Measurements from ENCODE around the gene SPINT1. TPM values are rescaled to one million over a fixed set of nuclear protein-coding genes. Genes with fewer than 3 reads are reported as not detected.
A peak's percentile ranks its signal among the peaks of the same experiment; 100 is the strongest.

SPINT1 gene
- total and polyA plus RNA-seq, 2 experiments from 2014 or later = 5.3 to 9.5 TPM

- DNase-seq (ENCODE audit: low read depth in 1 of 2, low spot score in 1 of 2) = no peak
- Histone ChIP-seq H3K4me1 (ENCODE audit: low read depth) (no peaks in the 10 kb centered on the region), H3K27me3 (no peaks in the 10 kb centered on the region), H3K27ac (no peak overlapping the region), H3K9me3 (ENCODE audit: low read depth) (no peaks in the 10 kb centered on the region), H3K36me3 (no peaks in the 10 kb centered on the region), H3K4me3 (no peak overlapping the region)
- no peak for TF ChIP-seq CTCF (IDR thresholded peaks at IDR 0.05; ENCODE audit: low read depth, low read length)
Observed at GRCh38 chr15:40812721-40813425, 31.0 kb upstream of the SPINT1 start.

GRCh38 chr15:40815042-40815698 is 28.7 kb upstream of the SPINT1 start:
- Histone ChIP-seq H3K9me3 (ENCODE audit: low read depth) (no peaks in the 10 kb centered on the region), H3K4me3 (no peak overlapping the region), H3K36me3 (no peaks in the 10 kb centered on the region), H3K4me1 (ENCODE audit: low read depth) (no peaks in the 10 kb centered on the region), H3K27ac (no peak overlapping the region), H3K27me3 (no peaks in the 10 kb centered on the region)
- no peak for TF ChIP-seq CTCF (IDR thresholded peaks at IDR 0.05; ENCODE audit: low read depth, low read length)
- DNase-seq (ENCODE audit: low read depth in 1 of 2, low spot score in 1 of 2) = peak; percentile 47 to 75

- H3K27me3 ChIP-seq = no peaks in the 10 kb centered on the region
- no peaks in the 10 kb centered on the region for H3K36me3 ChIP-seq
- no peak overlapping the region for H3K4me3 ChIP-seq
- no peak overlapping the region for H3K27ac ChIP-seq
- H3K4me1 ChIP-seq (ENCODE audit: low read depth) = peaks cover 1% of the 10 kb centered on the region
- no peak for DNase-seq (ENCODE audit: low read depth in 1 of 2, low spot score in 1 of 2)
- no peak for TF ChIP-seq CTCF (IDR thresholded peaks at IDR 0.05; ENCODE audit: low read depth, low read length)
- no peaks in the 10 kb centered on the region for H3K9me3 ChIP-seq (ENCODE audit: low read depth)
Observed at GRCh38 chr15:40819048-40819447, 24.8 kb upstream of the SPINT1 start.

- no peaks in the 10 kb centered on the region for H3K36me3 ChIP-seq
- H3K4me1 ChIP-seq (ENCODE audit: low read depth) = peaks cover 19% of the 10 kb centered on the region
- no peak overlapping the region for H3K4me3 ChIP-seq
- H3K27me3 ChIP-seq = no peaks in the 10 kb centered on the region
- no peak for DNase-seq (ENCODE audit: low read depth in 1 of 2, low spot score in 1 of 2)
- H3K9me3 ChIP-seq (ENCODE audit: low read depth) = no peaks in the 10 kb centered on the region
- no peak for TF ChIP-seq CTCF (IDR thresholded peaks at IDR 0.05; ENCODE audit: low read depth, low read length)
- no peak overlapping the region for H3K27ac ChIP-seq
Observed at GRCh38 chr15:40821195-40821594, 22.7 kb upstream of the SPINT1 start.

GRCh38 chr15:40823572-40824343 is 20.1 kb upstream of the SPINT1 start:
- peaks cover 19% of the 10 kb centered on the region for H3K4me1 ChIP-seq (ENCODE audit: low read depth)
- DNase-seq (ENCODE audit: low read depth in 1 of 2, low spot score in 1 of 2) = no peak
- no peak overlapping the region for H3K4me3 ChIP-seq
- no peaks in the 10 kb centered on the region for H3K36me3 ChIP-seq
- no peaks in the 10 kb centered on the region for H3K9me3 ChIP-seq (ENCODE audit: low read depth)
- no peak for TF ChIP-seq CTCF (IDR thresholded peaks at IDR 0.05; ENCODE audit: low read depth, low read length)
- no peaks in the 10 kb centered on the region for H3K27me3 ChIP-seq
- no peak overlapping the region for H3K27ac ChIP-seq

Measured in cardiac muscle cell (in vitro differentiated cells and primary cell).